Endothelial cell of umbilical vein (primary cell): ENCODE measurements around the gene ALB. TPM values are rescaled to one million over a fixed set of nuclear protein-coding genes. Genes with fewer than 3 reads are reported as not detected.

ENCODE experiments used
- BruUV-seq: library from RNA; stranded (reverse); fragments of 400-500 nt; replicated peaks from 2 replicates; lab custom pipeline; 2021; lab: Mats Ljungman, UMichigan
- CTCF ChIA-PET: fragments of 300-600, 350-600 bp; sonication (Branson Sonifier 250); formaldehyde crosslinking; loops from one replicate; lab custom pipeline; 2021; ENCODE audit warnings: antibody characterized with exemption, inconsistent platforms; lab: Charles Lee
- POLR2A ChIA-PET: fragments of 300-600, 350-600 bp; sonication (Branson Sonifier 250); formaldehyde crosslinking; loops from one replicate; lab custom pipeline; 2021; ENCODE audit warnings: antibody characterized with exemption, inconsistent platforms; lab: Charles Lee
- DNase-seq: peaks from one replicate; pipeline ENCODE4 v3.0.0-alpha.2; 2011; ENCODE audit warnings: low read depth, low spot score
- FAIRE-seq: peaks from 2 replicates; lab custom pipeline; 2011; peaks lifted over from hg19 to GRCh38; lab: Jason Lieb, UNC
- H2AFZ ChIP-seq: 2 replicates; pipeline ENCODE4 v1.6.0; 2012; ENCODE audit warnings: low read depth, low read length, control low read depth, inconsistent platforms
- H3K27ac ChIP-seq: 2 replicates; pipeline ENCODE4 v1.5.1; 2011; ENCODE audit warnings: low read depth, mild to moderate bottlenecking, control low read depth, low read length, moderate library complexity; ENCODE audit not compliant: insufficient read depth
- H3K27me3 ChIP-seq, 2 experiments: 2 replicates each; pipeline versions ENCODE4 v1.6.0 to v1.6.1; 2011; ENCODE audit warnings: low read length in 2 of 2, mixed read lengths in 1 of 2; ENCODE audit not compliant: control insufficient read depth in 2 of 2, insufficient read depth in 2 of 2
- H3K36me3 ChIP-seq, 2 experiments: 2 replicates in 1 of 2; 3 replicates in 1 of 2; pipeline ENCODE4 v1.5.1; 2011; ENCODE audit warnings: low read length in 2 of 2, mild to moderate bottlenecking in 1 of 2, moderate library complexity in 1 of 2; ENCODE audit not compliant: control insufficient read depth in 2 of 2, insufficient read depth in 2 of 2; ENCODE audit errors: extremely low read depth in 1 of 2
- H3K4me1 ChIP-seq: 3 replicates; pipeline ENCODE4 v1.5.1; 2011; ENCODE audit warnings: mild to moderate bottlenecking, low read length; ENCODE audit not compliant: control insufficient read depth, insufficient read depth; ENCODE audit errors: extremely low read depth
- H3K4me2 ChIP-seq: 2 replicates; pipeline ENCODE4 v1.6.1; 2011; ENCODE audit warnings: low read length, control low read depth, mixed read lengths; ENCODE audit not compliant: insufficient read depth
- H3K4me3 ChIP-seq, 3 experiments: fragments of 200-600 bp in 1 of 3; sonication (generic), shearing (Covaris generic) in 1 of 3; replicated peaks in 1 of 3; 2 replicates each; pipeline ENCODE4 v1.5.1; 2011 to 2016; ENCODE audit warnings: control low read depth in 3 of 3, low read length in 3 of 3, mild to moderate bottlenecking in 2 of 3, inconsistent platforms in 1 of 3, low read depth in 1 of 3, moderate library complexity in 1 of 3; ENCODE audit not compliant: insufficient read depth in 1 of 3
- H3K79me2 ChIP-seq: 2 replicates; pipeline ENCODE4 v1.6.0; 2012; ENCODE audit warnings: low read length, inconsistent platforms; ENCODE audit not compliant: control insufficient read depth, insufficient read depth
- H3K9ac ChIP-seq: replicated peaks from 2 replicates; pipeline ENCODE3; 2011; ENCODE audit warnings: low read length, control low read depth; ENCODE audit not compliant: insufficient read depth; ENCODE audit errors: extremely low read depth
- H3K9me1 ChIP-seq: replicated peaks from 3 replicates; pipeline ENCODE4 v1.6.0; 2011; ENCODE audit warnings: mild to moderate bottlenecking, low read length; ENCODE audit not compliant: control insufficient read depth, insufficient read depth; ENCODE audit errors: extremely low read depth
- H3K9me3 ChIP-seq: replicated peaks from 2 replicates; pipeline ENCODE4 v1.5.1; 2012; ENCODE audit warnings: low read length, inconsistent platforms; ENCODE audit not compliant: control insufficient read depth, insufficient read depth
- H4K20me1 ChIP-seq: replicated peaks from 2 replicates; pipeline ENCODE3; 2011; ENCODE audit warnings: mild to moderate bottlenecking, low read length; ENCODE audit not compliant: control insufficient read depth, insufficient read depth; ENCODE audit errors: extremely low read depth
- EZH2 ChIP-seq: IDR thresholded peaks from 2 replicates; pipeline ENCODE4 v1.6.1; 2012; ENCODE audit warnings: borderline replicate concordance, low read depth, mild to moderate bottlenecking, moderate library complexity, low read length, inconsistent platforms; ENCODE audit not compliant: severe bottlenecking
- FOS ChIP-seq: IDR thresholded peaks from 2 replicates; pipeline ENCODE4 v1.6.1; 2011; ENCODE audit warnings: mild to moderate bottlenecking, low read length, moderate library complexity, borderline replicate concordance; ENCODE audit not compliant: insufficient read depth
- GATA2 ChIP-seq: IDR thresholded peaks from 2 replicates; pipeline ENCODE4 v1.7.0; 2011; ENCODE audit warnings: low read depth, mild to moderate bottlenecking, moderate library complexity, mixed read lengths, low read length; ENCODE audit not compliant: insufficient read length, insufficient read depth
- JUN ChIP-seq: IDR thresholded peaks from 2 replicates; pipeline ENCODE4 v1.6.1; 2011; ENCODE audit warnings: borderline replicate concordance, low read depth; ENCODE audit not compliant: insufficient read length, insufficient read depth
- MYC ChIP-seq: IDR thresholded peaks from one replicate; pipeline ENCODE4 v1.6.1; 2011; ENCODE audit warnings: mild to moderate bottlenecking, low read depth, low read length
- POLR2A ChIP-seq: IDR thresholded peaks from 2 replicates; pipeline ENCODE4 v1.6.1; 2012; ENCODE audit warnings: low read depth, mild to moderate bottlenecking, control low read depth, low read length
- POLR2AphosphoS5 ChIP-seq: IDR thresholded peaks from 2 replicates; pipeline ENCODE4 v1.6.1; 2012; ENCODE audit warnings: low read depth, mild to moderate bottlenecking, control low read depth, low read length, moderate library complexity; ENCODE audit not compliant: insufficient read depth
- dilution Hi-C: fragments of 300-500 bp; cut with MboI; formaldehyde crosslinking; loops from one replicate; pipeline ENCODE4 v1.15.0; 2019; ENCODE audit warnings: low sequenced_read_pairs; ENCODE audit not compliant: extremely low pct_ligation_motif_present
- intact Hi-C: fragments of 100-400 bp; cut with micrococcal nuclease; formaldehyde crosslinking; loops from one replicate; pipeline ENCODE4 v1.10.0; 2022
- polyA plus RNA-seq, 4 experiments: library from polyadenylated mRNA; depleted of rRNA in 3 of 4; stranded (reverse) in 3 of 4; unstranded in 1 of 4; fragments of >200 nt; gene quantifications; 2 replicates each; pipeline versions ENCODE4 v1.2.1 to v1.2.3, GENCODE V29; 2011 to 2012; ENCODE audit warnings: missing spikeins in 1 of 4
- total RNA-seq: library from RNA; stranded (reverse); gene quantifications from 2 replicates; pipeline ENCODE4 v1.2.3, GENCODE V29; 2021
- TF ChIP-seq, protein P1 (sequence below), 2 donors: IDR thresholded peaks; 1 replicate in 1 of 2; 2 replicates in 1 of 2; pipeline ENCODE4 v1.5.1; 2011; ENCODE audit warnings: low read length in 2 of 2, mild to moderate bottlenecking in 2 of 2, moderate library complexity in 2 of 2, control low read depth in 1 of 2, inconsistent platforms in 1 of 2, low read depth in 1 of 2; ENCODE audit not compliant: insufficient read depth in 1 of 2; ENCODE audit errors: extremely low read depth in 1 of 2
- TF ChIP-seq, protein P2 (sequence below): IDR thresholded peaks from 2 replicates; pipeline ENCODE4 v1.6.1; 2011; ENCODE audit not compliant: insufficient read depth, insufficient read length

Gene ALB
- total and polyA plus RNA-seq, 2 donors (not counting 3 experiments of a cell fraction or from before 2014, with no cell fraction given) = not detected

DNA sequence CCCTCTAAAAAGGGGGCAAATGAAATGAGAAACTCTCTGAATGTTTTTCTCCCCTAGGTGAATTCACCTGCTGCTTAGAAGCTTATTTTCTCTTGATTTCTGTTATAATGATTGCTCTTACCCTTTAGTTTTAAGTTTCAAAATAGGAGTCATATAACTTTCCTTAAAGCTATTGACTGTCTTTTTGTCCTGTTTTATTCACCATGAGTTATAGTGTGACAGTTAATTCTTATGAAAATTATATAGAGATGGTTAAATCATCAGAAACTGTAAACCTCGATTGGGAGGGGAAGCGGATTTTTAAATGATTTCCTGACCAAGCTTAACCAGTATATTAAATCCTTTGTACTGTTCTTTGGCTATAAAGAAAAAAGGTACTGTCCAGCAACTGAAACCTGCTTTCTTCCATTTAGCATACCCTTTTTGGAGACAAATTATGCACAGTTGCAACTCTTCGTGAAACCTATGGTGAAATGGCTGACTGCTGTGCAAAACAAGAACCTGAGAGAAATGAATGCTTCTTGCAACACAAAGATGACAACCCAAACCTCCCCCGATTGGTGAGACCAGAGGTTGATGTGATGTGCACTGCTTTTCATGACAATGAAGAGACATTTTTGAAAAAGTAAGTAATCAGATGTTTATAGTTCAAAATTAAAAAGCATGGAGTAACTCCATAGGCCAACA, 4.2 kb downstream of the ALB start:
- BruUV-seq = no TSS peak
- Histone ChIP-seq H3K27me3 (peaks cover 0 to 6% of the 10 kb centered on the region in 2 experiments), H3K9ac (no peak overlapping the region), H3K4me2 (no peak overlapping the region), H3K9me1 (no peaks in the 10 kb centered on the region), H2AFZ (no peak overlapping the region), H3K79me2 (no peaks in the 10 kb centered on the region), H3K27ac (no peak overlapping the region), H4K20me1 (no peaks in the 10 kb centered on the region), H3K36me3 (no peaks in the 10 kb centered on the region), H3K4me3 (no peak overlapping the region), H3K9me3 (no peaks in the 10 kb centered on the region), H3K4me1 (no peaks in the 10 kb centered on the region)
- no peak for TF ChIP-seq GATA2
- TF ChIP-seq, protein P1, sequence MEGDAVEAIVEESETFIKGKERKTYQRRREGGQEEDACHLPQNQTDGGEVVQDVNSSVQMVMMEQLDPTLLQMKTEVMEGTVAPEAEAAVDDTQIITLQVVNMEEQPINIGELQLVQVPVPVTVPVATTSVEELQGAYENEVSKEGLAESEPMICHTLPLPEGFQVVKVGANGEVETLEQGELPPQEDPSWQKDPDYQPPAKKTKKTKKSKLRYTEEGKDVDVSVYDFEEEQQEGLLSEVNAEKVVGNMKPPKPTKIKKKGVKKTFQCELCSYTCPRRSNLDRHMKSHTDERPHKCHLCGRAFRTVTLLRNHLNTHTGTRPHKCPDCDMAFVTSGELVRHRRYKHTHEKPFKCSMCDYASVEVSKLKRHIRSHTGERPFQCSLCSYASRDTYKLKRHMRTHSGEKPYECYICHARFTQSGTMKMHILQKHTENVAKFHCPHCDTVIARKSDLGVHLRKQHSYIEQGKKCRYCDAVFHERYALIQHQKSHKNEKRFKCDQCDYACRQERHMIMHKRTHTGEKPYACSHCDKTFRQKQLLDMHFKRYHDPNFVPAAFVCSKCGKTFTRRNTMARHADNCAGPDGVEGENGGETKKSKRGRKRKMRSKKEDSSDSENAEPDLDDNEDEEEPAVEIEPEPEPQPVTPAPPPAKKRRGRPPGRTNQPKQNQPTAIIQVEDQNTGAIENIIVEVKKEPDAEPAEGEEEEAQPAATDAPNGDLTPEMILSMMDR (IDR thresholded peaks at IDR 0.05; ENCODE audit: extremely low read depth in 1 of 2, insufficient read depth in 1 of 2, low read depth in 1 of 2, low read length in 2 of 2) = no peak
- TF ChIP-seq MYC = no peak
- TF ChIP-seq, protein P2, sequence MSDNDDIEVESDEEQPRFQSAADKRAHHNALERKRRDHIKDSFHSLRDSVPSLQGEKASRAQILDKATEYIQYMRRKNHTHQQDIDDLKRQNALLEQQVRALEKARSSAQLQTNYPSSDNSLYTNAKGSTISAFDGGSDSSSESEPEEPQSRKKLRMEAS = no peak
- no peak for TF ChIP-seq FOS
- no peak for TF ChIP-seq EZH2
- no peak for TF ChIP-seq JUN
- no peak for TF ChIP-seq POLR2AphosphoS5
- no peak for TF ChIP-seq POLR2A
- POLR2A ChIA-PET = no interaction called here
- DNase-seq (no peak), FAIRE-seq (no peak)
- dilution Hi-C loops = no loop called here
- intact Hi-C loops = no loop called here
- CTCF ChIA-PET = interaction anchor here (1.7 kb wide), 1 partner anchor 38 kb away, joined by 7 read pairs; no protein-coding TSS in a partner anchor
